Measurements from ENCODE around the gene ARAF. TPM values are rescaled to one million over a fixed set of nuclear protein-coding genes. Genes with fewer than 3 reads are reported as not detected.
"Not testable (repeated sequence)": the region's sequence is repeated elsewhere in the genome, so short reads cannot be mapped to it uniquely, and the experiment has no call there.

The ARAF gene
- total RNA-seq, 1 experiment from 2014 or later: 32.3 TPM

GRCh38 chrX:47586043-47586787, 25.2 kb downstream of the ARAF start:
- DNase-seq (ENCODE audit: low spot score): no peak

GRCh38 chrX:47587091-47587891, 26.3 kb downstream of the ARAF start:
- DNase-seq (ENCODE audit: low spot score): no peak

- DNase-seq (ENCODE audit: low spot score): no peak
Observed at GRCh38 chrX:47587906-47588735, 27.1 kb downstream of the ARAF start.

- no peak for DNase-seq (ENCODE audit: low spot score)
Observed at GRCh38 chrX:47590984-47591383, 30.0 kb downstream of the ARAF start.

GRCh38 chrX:47593522-47593921, 32.5 kb downstream of the ARAF start:
- no peak for DNase-seq (ENCODE audit: low spot score)

GRCh38 chrX:47595716-47596251, 34.8 kb downstream of the ARAF start:
- DNase-seq (ENCODE audit: low spot score): no peak

- no peak for DNase-seq (ENCODE audit: low spot score)
Observed at GRCh38 chrX:47596256-47596655, 35.3 kb downstream of the ARAF start.

- DNase-seq (ENCODE audit: low spot score): no peak
Observed at GRCh38 chrX:47597222-47597621, 36.2 kb downstream of the ARAF start.

GRCh38 chrX:47603125-47603524, 42.1 kb downstream of the ARAF start:
- DNase-seq (ENCODE audit: low spot score): not testable (repeated sequence)

GRCh38 chrX:47605024-47605423, 44.0 kb downstream of the ARAF start:
- DNase-seq (ENCODE audit: low spot score): no peak

- DNase-seq (ENCODE audit: low spot score): no peak
Observed at GRCh38 chrX:47607091-47607490, 46.1 kb downstream of the ARAF start.

GRCh38 chrX:47608130-47608810, 47.3 kb downstream of the ARAF start:
- no peak for DNase-seq (ENCODE audit: low spot score)

GRCh38 chrX:47610511-47610910, 49.5 kb downstream of the ARAF start:
- no peak for DNase-seq (ENCODE audit: low spot score)

- no peak for DNase-seq (ENCODE audit: low spot score)
Observed at GRCh38 chrX:47611489-47611888, 50.5 kb downstream of the ARAF start.

- DNase-seq (ENCODE audit: low spot score): no peak
Observed at GRCh38 chrX:47611926-47612325, 50.9 kb downstream of the ARAF start.

GRCh38 chrX:47612418-47612817, 51.4 kb downstream of the ARAF start:
- no peak for DNase-seq (ENCODE audit: low spot score)

GRCh38 chrX:47613082-47613481, 52.1 kb downstream of the ARAF start:
- no peak for DNase-seq (ENCODE audit: low spot score)

- DNase-seq (ENCODE audit: low spot score): no peak
Observed at GRCh38 chrX:47614618-47615017, 53.6 kb downstream of the ARAF start.

- DNase-seq (ENCODE audit: low spot score): no peak
Observed at GRCh38 chrX:47618923-47619485, 58.0 kb downstream of the ARAF start.

GRCh38 chrX:47619486-47620302, 58.7 kb downstream of the ARAF start, which contains the start of gene SYN1:
Gene SYN1, minus strand, starts transcription at chrX:47619857. Its CDS starts 129 bp downstream, at chrX:47619728.
- peak; percentile 57 for DNase-seq (ENCODE audit: low spot score)

All from H4 (cell line).